Endothelial cell of umbilical vein (primary cell): ENCODE data around the gene HRH3. TPM values are rescaled to one million over a fixed set of nuclear protein-coding genes. Genes with fewer than 3 reads are reported as not detected.

Experiments used
- BruUV-seq: library from RNA; stranded (reverse); fragments of 400-500 nt; replicated peaks from 2 replicates; lab custom pipeline; 2021; lab: Mats Ljungman, UMichigan
- CTCF ChIA-PET: fragments of 300-600, 350-600 bp; sonication (Branson Sonifier 250); formaldehyde crosslinking; loops from one replicate; lab custom pipeline; 2021; ENCODE audit warnings: antibody characterized with exemption, inconsistent platforms; lab: Charles Lee
- POLR2A ChIA-PET: fragments of 300-600, 350-600 bp; sonication (Branson Sonifier 250); formaldehyde crosslinking; loops from one replicate; lab custom pipeline; 2021; ENCODE audit warnings: antibody characterized with exemption, inconsistent platforms; lab: Charles Lee
- DNase-seq: peaks from one replicate; pipeline ENCODE4 v3.0.0-alpha.2; 2011; ENCODE audit warnings: low read depth, low spot score
- FAIRE-seq: peaks from 2 replicates; lab custom pipeline; 2011; peaks lifted over from hg19 to GRCh38; lab: Jason Lieb, UNC
- H2AFZ ChIP-seq: 2 replicates; pipeline ENCODE4 v1.6.0; 2012; ENCODE audit warnings: low read depth, low read length, control low read depth, inconsistent platforms
- H3K27ac ChIP-seq: 2 replicates; pipeline ENCODE4 v1.5.1; 2011; ENCODE audit warnings: low read depth, mild to moderate bottlenecking, control low read depth, low read length, moderate library complexity; ENCODE audit not compliant: insufficient read depth
- H3K27me3 ChIP-seq, 2 experiments: 2 replicates each; pipeline versions ENCODE4 v1.6.0 to v1.6.1; 2011; ENCODE audit warnings: low read length in 2 of 2, mixed read lengths in 1 of 2; ENCODE audit not compliant: control insufficient read depth in 2 of 2, insufficient read depth in 2 of 2
- H3K36me3 ChIP-seq, 2 experiments: 2 replicates in 1 of 2; 3 replicates in 1 of 2; pipeline ENCODE4 v1.5.1; 2011; ENCODE audit warnings: low read length in 2 of 2, mild to moderate bottlenecking in 1 of 2, moderate library complexity in 1 of 2; ENCODE audit not compliant: control insufficient read depth in 2 of 2, insufficient read depth in 2 of 2; ENCODE audit errors: extremely low read depth in 1 of 2
- H3K4me1 ChIP-seq: 3 replicates; pipeline ENCODE4 v1.5.1; 2011; ENCODE audit warnings: mild to moderate bottlenecking, low read length; ENCODE audit not compliant: control insufficient read depth, insufficient read depth; ENCODE audit errors: extremely low read depth
- H3K4me2 ChIP-seq: 2 replicates; pipeline ENCODE4 v1.6.1; 2011; ENCODE audit warnings: low read length, control low read depth, mixed read lengths; ENCODE audit not compliant: insufficient read depth
- H3K4me3 ChIP-seq, 3 experiments: fragments of 200-600 bp in 1 of 3; sonication (generic), shearing (Covaris generic) in 1 of 3; replicated peaks in 1 of 3; 2 replicates each; pipeline ENCODE4 v1.5.1; 2011 to 2016; ENCODE audit warnings: control low read depth in 3 of 3, low read length in 3 of 3, mild to moderate bottlenecking in 2 of 3, inconsistent platforms in 1 of 3, low read depth in 1 of 3, moderate library complexity in 1 of 3; ENCODE audit not compliant: insufficient read depth in 1 of 3
- H3K79me2 ChIP-seq: 2 replicates; pipeline ENCODE4 v1.6.0; 2012; ENCODE audit warnings: low read length, inconsistent platforms; ENCODE audit not compliant: control insufficient read depth, insufficient read depth
- H3K9ac ChIP-seq: replicated peaks from 2 replicates; pipeline ENCODE3; 2011; ENCODE audit warnings: low read length, control low read depth; ENCODE audit not compliant: insufficient read depth; ENCODE audit errors: extremely low read depth
- H3K9me1 ChIP-seq: replicated peaks from 3 replicates; pipeline ENCODE4 v1.6.0; 2011; ENCODE audit warnings: mild to moderate bottlenecking, low read length; ENCODE audit not compliant: control insufficient read depth, insufficient read depth; ENCODE audit errors: extremely low read depth
- H3K9me3 ChIP-seq: replicated peaks from 2 replicates; pipeline ENCODE4 v1.5.1; 2012; ENCODE audit warnings: low read length, inconsistent platforms; ENCODE audit not compliant: control insufficient read depth, insufficient read depth
- H4K20me1 ChIP-seq: replicated peaks from 2 replicates; pipeline ENCODE3; 2011; ENCODE audit warnings: mild to moderate bottlenecking, low read length; ENCODE audit not compliant: control insufficient read depth, insufficient read depth; ENCODE audit errors: extremely low read depth
- CTCF ChIP-seq, 2 donors: IDR thresholded peaks; 1 replicate in 1 of 2; 2 replicates in 1 of 2; pipeline ENCODE4 v1.5.1; 2011; ENCODE audit warnings: low read length in 2 of 2, mild to moderate bottlenecking in 2 of 2, moderate library complexity in 2 of 2, control low read depth in 1 of 2, inconsistent platforms in 1 of 2, low read depth in 1 of 2; ENCODE audit not compliant: insufficient read depth in 1 of 2; ENCODE audit errors: extremely low read depth in 1 of 2
- FOS ChIP-seq: IDR thresholded peaks from 2 replicates; pipeline ENCODE4 v1.6.1; 2011; ENCODE audit warnings: mild to moderate bottlenecking, low read length, moderate library complexity, borderline replicate concordance; ENCODE audit not compliant: insufficient read depth
- JUN ChIP-seq: IDR thresholded peaks from 2 replicates; pipeline ENCODE4 v1.6.1; 2011; ENCODE audit warnings: borderline replicate concordance, low read depth; ENCODE audit not compliant: insufficient read length, insufficient read depth
- POLR2AphosphoS5 ChIP-seq: IDR thresholded peaks from 2 replicates; pipeline ENCODE4 v1.6.1; 2012; ENCODE audit warnings: low read depth, mild to moderate bottlenecking, control low read depth, low read length, moderate library complexity; ENCODE audit not compliant: insufficient read depth
- dilution Hi-C: fragments of 300-500 bp; cut with MboI; formaldehyde crosslinking; loops from one replicate; pipeline ENCODE4 v1.15.0; 2019; ENCODE audit warnings: low sequenced_read_pairs; ENCODE audit not compliant: extremely low pct_ligation_motif_present
- intact Hi-C: fragments of 100-400 bp; cut with micrococcal nuclease; formaldehyde crosslinking; loops from one replicate; pipeline ENCODE4 v1.10.0; 2022
- polyA plus RNA-seq, 4 experiments: library from polyadenylated mRNA; depleted of rRNA in 3 of 4; stranded (reverse) in 3 of 4; unstranded in 1 of 4; fragments of >200 nt; gene quantifications; 2 replicates each; pipeline versions ENCODE4 v1.2.1 to v1.2.3, GENCODE V29; 2011 to 2012; ENCODE audit warnings: missing spikeins in 1 of 4
- total RNA-seq: library from RNA; stranded (reverse); gene quantifications from 2 replicates; pipeline ENCODE4 v1.2.3, GENCODE V29; 2021

Gene HRH3
- total and polyA plus RNA-seq, 2 donors (not counting 3 experiments of a cell fraction or from before 2014, with no cell fraction given): not detected

DNA sequence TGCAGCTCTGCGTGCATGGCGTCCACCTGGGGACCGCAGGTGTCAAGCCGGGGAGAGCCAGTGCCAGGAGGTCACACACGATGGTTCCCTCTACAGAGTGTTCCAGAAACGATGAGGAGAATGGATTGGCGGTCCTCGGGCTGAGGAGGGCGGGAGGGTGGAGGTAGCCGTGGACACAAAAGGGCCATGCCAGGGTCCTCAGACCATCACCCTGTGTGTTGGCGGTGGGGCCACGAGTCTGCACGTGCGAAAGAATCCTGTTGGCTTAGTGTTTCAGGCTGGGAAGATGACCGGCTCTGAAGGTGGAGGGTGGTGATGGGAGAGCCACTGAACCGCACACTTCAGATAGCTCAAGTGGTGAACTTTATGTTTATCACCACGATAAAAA is 13.7 kb downstream of the HRH3 start:
- POLR2A ChIA-PET: no interaction called here
- Histone ChIP-seq H3K9me1 (no peaks in the 10 kb centered on the region), H3K79me2 (no peaks in the 10 kb centered on the region), H3K4me2 (no peak overlapping the region), H3K36me3 (peaks cover 0 to 7% of the 10 kb centered on the region in 2 experiments), H3K4me1 (peaks cover 9% of the 10 kb centered on the region), H2AFZ (no peak overlapping the region), H3K27ac (no peak overlapping the region), H3K9me3 (no peaks in the 10 kb centered on the region), H4K20me1 (no peaks in the 10 kb centered on the region), H3K9ac (no peak overlapping the region), H3K4me3 (no peak overlapping the region), H3K27me3 (no peaks in the 10 kb centered on the region)
- dilution Hi-C loops (no loop called here), intact Hi-C loops (no loop called here)
- no peak for DNase-seq
- CTCF ChIA-PET: no interaction called here
- no peak for FAIRE-seq
- TF ChIP-seq FOS: no peak
- no TSS peak for BruUV-seq

DNA sequence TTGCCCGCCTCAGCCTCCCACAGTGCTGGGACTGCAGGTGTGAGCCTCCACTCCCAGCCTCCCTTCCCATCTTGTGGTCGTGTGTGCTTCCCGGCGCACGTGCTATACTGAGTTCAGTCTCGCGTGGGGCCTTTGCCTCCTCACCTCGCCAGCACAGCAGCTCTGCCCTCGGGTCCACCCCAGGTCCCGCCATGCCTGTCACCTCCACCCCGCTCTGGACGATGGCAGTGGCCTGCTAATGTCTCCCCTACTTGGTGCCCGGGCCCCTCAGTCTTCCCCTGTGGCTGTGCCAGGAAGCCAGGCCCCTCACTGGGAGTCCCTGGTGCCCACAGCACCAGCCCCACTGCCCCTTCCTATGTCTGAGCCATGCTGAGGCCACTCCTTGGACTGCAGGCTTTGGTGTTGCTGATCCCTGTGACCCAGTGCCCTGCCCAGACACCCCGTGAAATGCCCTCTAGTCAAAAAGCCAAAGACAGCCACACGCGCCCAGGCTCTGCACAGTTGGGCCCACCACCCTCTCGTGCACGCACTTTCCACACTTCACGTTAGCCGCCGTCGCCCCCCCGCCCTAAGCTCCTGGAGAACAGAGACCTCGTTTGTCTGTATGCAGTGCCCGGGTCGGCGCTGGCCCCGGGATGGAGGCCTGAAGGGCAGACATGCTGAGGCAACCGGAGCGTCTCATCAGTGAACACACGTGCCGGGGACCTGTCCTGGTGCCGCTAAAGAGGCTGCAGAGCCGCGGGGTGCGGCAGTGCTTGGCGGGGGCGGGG is 14.3 kb downstream of the HRH3 start:
- no peak overlapping the region for H3K27ac ChIP-seq
- BruUV-seq: no TSS peak
- dilution Hi-C loops: no loop called here
- DNase-seq (no peak), FAIRE-seq (no peak)
- H4K20me1 ChIP-seq: no peaks in the 10 kb centered on the region
- no peaks in the 10 kb centered on the region for H3K9me1 ChIP-seq
- H3K9ac ChIP-seq: no peak overlapping the region
- H2AFZ ChIP-seq: no peak overlapping the region
- intact Hi-C loops: no loop called here
- POLR2A ChIA-PET: no interaction called here
- CTCF ChIA-PET: no interaction called here
- no peak overlapping the region for H3K4me2 ChIP-seq
- H3K4me3 ChIP-seq: no peak overlapping the region
- H3K79me2 ChIP-seq: no peaks in the 10 kb centered on the region
- H3K27me3 ChIP-seq: no peaks in the 10 kb centered on the region
- H3K36me3 ChIP-seq: peaks cover 0 to 9% of the 10 kb centered on the region in 2 experiments
- H3K4me1 ChIP-seq: peaks cover 9% of the 10 kb centered on the region
- TF ChIP-seq FOS: no peak
- no peak for TF ChIP-seq CTCF (IDR thresholded peaks at IDR 0.05; ENCODE audit: extremely low read depth in 1 of 2, insufficient read depth in 1 of 2, low read depth in 1 of 2, low read length in 2 of 2)
- TF ChIP-seq POLR2AphosphoS5: no peak
- no peak for TF ChIP-seq JUN
- H3K9me3 ChIP-seq: no peaks in the 10 kb centered on the region
